GM18505 (cell line): ENCODE results near the gene AJUBA.

ENCODE experiments used
- ATAC-seq: cut with Tn5 transposase; IDR thresholded peaks from one replicate; pipeline ENCODE4 v1.9.1; 2021; ENCODE audit not compliant: unreplicated experiment
- POLR2A ChIP-seq: IDR thresholded peaks from 4 replicates; pipeline ENCODE4 v1.6.1; 2011; ENCODE audit warnings: borderline replicate concordance; ENCODE audit not compliant: insufficient read depth, insufficient read length; ENCODE audit errors: extremely low read depth

Gene AJUBA

DNA sequence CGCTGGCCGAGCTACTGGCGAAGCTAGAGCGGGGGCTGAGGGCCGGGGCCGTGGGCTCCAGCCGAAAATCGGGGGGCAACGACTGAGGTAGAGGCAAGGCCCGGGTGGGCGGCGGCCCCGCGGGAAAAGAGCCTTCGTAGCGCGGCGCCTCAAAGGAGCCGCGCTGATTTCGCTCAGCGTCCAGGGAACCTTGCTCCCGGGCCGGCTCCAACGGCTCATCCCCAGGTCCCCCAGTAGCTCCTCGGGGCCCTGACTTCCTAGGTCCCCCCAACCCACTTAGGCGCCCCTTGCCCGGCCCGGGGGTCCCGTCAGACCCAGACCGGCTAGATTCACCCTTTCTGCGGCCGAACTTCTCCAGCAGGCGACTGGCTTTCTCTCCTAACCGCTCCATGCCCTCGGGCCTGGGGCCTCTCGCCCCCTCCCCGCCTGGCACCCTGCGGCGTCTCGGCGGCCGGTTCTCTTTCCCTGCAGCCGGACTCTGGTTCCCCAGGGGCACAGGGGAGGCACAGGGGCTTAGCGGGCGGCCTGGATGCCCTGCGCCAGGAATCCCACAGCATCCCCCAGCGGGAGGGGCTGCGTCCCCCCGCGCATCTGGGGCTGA is 375 bp downstream of the AJUBA start:
- TF ChIP-seq POLR2A, result no peak
- ATAC-seq, result no peak

DNA sequence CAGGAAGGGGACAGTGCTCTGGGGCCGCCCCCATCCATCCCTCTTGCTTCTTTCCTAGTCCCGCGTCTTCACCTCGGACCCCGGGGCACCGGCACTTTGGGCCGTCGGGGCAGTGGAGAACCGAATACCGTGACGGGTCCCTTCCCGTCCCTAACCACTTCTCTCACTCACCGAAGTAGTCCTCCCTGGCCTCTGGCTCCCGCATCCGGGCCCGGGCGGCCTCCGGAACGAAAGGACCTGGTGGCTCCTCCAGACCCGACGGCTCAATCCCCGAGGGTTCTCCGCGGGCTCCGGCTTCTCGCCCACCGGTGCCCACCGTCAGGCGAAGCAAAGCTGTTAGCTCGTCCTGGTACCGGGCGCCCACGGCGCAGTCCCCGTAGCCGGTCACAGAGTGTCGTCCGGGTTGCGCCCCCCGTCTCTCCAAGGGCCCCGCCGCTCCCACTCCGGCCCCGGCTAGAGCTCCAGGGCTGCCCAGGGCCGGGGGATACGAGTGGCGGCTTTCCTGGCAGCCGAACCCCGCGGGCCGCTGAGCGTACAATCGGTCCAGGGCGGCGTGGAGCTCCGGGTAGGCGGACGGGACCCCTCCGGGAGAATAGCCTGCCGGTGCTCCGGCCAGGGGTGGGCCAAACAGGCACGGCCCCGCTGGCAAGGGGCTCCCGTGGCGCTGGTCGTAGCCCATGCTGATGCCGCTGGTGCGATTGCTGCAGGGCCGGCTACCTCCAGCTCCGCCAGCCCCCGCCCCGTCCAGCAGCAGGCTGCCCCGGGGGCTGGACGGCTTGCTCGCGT is 1.1 kb downstream of the AJUBA start:
- TF ChIP-seq POLR2A, result no peak
- no peak for ATAC-seq

DNA sequence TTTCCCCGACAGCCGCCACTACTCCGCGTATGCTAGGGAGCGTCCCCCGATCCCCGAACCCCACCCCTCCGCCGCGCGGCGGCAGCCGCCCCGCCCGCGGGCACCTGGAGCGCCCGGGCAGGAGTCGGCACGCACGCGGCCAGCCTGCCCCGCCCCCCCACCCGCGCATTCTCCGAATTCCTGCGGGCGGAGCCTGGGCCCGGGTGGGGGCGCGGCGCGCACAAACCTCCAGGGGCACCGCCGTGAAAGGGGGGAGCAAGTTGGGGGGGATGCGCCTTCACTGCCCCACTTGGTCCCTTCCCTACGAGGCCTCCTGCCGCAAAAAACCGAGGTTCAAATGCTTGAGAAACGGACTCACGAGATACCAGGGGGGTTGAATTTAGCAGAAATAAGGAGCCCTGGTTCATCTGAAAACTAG is 1.7 kb downstream of the AJUBA start:
- no peak for ATAC-seq
- no peak for TF ChIP-seq POLR2A

DNA sequence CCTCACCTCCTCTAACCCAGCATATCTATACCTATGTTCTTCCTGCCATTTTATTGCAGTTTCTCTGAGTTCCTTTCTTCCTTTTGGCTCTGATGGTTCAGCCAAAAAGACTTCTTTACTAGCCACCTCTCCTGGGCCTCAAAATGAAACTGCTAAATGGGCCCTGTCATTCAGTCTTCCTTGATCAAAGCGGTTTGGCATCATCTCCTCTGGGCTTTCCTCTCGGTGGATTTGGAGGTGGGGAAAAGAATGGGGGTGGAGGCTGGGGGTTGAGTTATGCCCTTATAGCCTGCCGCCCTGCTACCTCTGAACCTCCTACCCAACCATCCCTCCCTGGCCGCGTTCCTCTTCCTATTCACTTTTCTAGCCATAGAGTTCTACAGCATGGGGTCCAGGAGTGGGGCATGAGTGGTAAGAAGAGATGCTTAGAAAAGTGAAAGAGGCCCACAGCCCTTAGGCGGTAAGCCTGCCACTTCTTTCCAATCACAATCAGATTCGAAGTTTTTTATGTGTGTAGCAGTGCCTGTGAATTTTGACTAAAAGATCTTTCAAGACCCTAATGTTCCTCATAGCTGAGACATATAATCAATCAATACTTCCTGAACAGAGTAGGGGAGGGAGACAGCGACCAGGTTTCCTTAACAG is 2.5 kb downstream of the AJUBA start:
- no peak for TF ChIP-seq POLR2A
- no peak for ATAC-seq

GRCh38 chr14:22978981-22979671 is 3.2 kb downstream of the AJUBA start:
- no peak for ATAC-seq
- no peak for TF ChIP-seq POLR2A

GRCh38 chr14:22978487-22978837 is 3.9 kb downstream of the AJUBA start:
- no peak for ATAC-seq
- TF ChIP-seq POLR2A, result no peak

DNA sequence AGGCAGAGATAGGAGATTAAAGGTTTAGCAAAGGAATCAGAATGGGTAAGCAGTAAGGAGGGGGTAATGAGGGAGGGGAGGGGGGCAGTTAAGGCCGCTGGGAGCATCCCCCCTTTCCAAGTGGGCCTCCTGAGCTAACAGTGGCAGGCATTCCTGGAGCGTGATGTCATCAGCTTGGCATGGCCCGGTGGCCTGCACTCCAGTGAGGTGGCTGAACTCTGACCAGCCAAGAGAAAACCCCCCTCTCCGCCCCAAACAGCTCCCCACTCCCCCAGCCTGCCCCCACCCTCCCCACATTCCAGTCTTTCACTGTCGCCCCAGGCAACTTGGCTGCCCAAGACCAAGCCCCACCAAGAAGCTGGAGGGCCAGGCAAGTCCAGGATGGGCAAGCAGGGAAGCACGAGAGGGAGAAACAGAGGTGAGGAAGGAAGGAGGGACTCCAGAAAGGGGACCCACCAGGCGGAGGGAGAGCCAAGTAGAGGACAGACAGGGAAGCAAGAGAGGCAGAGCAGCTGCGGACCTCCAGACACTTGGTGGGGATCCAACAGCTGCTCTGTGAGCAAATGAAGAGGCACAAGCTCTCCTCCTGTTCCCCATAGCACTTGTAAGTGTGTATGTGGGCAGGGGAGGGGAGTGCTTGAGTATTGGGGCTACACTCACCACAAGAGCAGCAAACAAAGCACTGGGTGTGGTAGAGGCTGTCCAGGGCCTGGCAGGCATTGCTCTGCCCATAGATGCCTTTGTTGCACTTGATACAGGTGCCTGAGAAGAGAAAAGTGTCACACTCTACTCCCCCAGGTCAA is 4.5 kb downstream of the AJUBA start:
- no peak for TF ChIP-seq POLR2A
- ATAC-seq, result no peak

DNA sequence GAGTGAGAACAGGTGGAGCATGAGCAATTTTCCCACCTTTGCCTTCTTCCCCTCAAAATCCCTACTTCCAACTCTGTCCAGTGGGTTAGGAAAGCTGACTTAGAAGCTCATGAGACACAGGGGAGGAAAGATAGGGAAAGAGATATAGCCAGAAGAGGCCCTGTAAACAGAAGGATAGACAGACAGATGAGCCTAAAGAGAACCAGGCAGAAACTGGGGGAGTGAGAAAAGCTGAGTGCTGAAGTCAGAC is 5.0 kb downstream of the AJUBA start:
- ATAC-seq, result no peak
- TF ChIP-seq POLR2A, result no peak

GRCh38 chr14:22976620-22977433 is 5.5 kb downstream of the AJUBA start:
- no peak for ATAC-seq
- TF ChIP-seq POLR2A, result no peak

- ATAC-seq, result no peak
- no peak for TF ChIP-seq POLR2A
Observed at GRCh38 chr14:22974530-22975313, 7.6 kb downstream of the AJUBA start.

DNA sequence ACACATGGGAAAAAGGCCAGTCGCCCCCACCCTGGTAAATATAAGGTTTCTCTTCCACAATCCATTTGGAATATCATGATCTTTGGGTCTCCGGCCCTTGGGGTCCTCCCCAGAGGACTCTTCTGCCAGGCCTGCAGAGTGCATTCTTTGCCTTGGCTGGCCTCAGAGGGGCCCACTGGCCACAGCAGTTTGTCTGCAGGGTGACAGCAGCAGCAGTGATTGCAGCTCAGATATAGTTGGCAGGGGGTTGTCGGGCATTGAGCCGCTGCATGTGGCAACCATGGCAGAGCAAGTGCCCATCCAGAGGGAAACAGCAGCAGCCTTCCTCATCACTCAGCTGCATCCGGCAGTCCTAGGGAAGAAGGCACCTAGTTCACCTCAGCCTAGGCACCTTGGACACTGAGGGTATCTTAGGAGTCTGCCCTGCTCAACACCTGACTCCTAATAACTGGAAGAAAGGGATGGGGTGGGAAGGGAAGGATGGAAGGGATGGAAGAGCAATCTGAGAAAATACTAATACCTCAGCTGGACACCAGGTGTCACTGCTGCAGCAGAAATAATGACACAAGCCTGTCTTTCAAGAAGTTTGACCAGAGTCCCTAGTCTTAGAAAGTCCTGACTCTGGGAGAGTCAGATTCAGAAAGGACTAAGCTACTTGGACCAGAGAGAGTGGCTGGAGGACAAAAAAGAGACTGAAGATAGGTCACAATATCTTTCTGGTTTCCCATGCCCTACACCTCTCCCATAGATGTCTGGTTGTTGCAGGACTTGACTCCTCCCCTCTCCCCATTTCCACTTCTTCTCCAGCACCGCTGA is 8.9 kb downstream of the AJUBA start:
- ATAC-seq, result no peak
- no peak for TF ChIP-seq POLR2A
